HG03469 (cell line): ENCODE measurements around the gene CCDC68.
"Not testable (repeated sequence)": the region's sequence is repeated elsewhere in the genome, so short reads cannot be mapped to it uniquely, and the experiment has no call there.

Source experiments
- ATAC-seq: cut with Tn5 transposase; IDR thresholded peaks from one replicate; pipeline ENCODE4 v1.9.1; 2021; ENCODE audit warnings: mild to moderate bottlenecking, moderate library complexity, moderate number of reproducible peaks; ENCODE audit not compliant: unreplicated experiment

CCDC68 gene

GRCh38 chr18:54878659-54879358, 80.5 kb downstream of the CCDC68 start:
- ATAC-seq: no peak

DNA sequence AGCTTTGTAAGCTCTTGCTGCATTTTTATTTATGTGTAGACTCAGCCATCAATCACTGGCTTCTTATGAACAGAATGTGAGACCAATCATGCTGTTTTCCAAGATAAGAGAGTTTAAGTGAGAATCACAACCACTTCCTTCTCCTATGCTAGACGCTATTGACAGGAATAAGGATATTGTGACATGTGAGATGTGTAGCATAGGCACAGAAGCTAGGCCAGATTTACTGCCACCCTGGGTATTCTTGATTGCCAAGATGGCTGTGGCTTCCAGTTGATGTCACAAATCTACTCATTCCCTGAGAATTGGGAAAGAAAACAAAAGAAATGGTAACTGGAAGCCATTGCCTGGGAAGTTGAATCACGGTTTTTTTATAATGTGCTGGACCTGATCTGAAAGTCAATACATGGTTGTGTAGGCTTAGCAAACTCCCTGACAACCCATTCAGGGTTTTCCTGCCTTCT, 81.1 kb downstream of the CCDC68 start:
- no peak for ATAC-seq

- no peak for ATAC-seq
These were observed 82.2 kb downstream of the CCDC68 start for GRCh38 chr18:54877076-54877475.

GRCh38 chr18:54875063-54875462, 84.2 kb downstream of the CCDC68 start:
- no peak for ATAC-seq

GRCh38 chr18:54873884-54874255, 85.4 kb downstream of the CCDC68 start:
- ATAC-seq: no peak

GRCh38 chr18:54872681-54873080, 86.6 kb downstream of the CCDC68 start:
- ATAC-seq: no peak

DNA sequence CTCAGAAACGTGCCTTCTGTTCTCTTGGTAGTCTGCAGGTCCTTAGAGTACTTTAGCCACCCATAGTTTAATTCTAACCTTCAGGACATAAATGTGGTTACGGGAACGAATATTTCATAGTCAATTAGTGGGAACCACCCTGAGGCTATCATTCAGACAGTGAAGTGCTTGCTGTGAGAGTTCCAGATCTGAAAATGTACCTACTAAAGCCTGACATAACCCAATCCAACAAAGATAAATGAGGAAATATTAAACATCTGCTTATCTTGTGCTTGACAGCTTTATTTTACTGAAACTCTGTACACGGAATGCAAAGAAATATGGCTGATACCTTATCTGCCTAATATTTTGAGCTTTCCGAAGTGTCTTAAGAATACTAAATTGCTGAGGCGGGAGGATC, 88.0 kb downstream of the CCDC68 start:
- no peak for ATAC-seq

GRCh38 chr18:54867131-54867530, 92.1 kb downstream of the CCDC68 start:
- ATAC-seq: no peak

- ATAC-seq: no peak
These were observed 98.3 kb downstream of the CCDC68 start for GRCh38 chr18:54860941-54861340.

GRCh38 chr18:54859667-54860421, 99.4 kb downstream of the CCDC68 start:
- no peak for ATAC-seq

DNA sequence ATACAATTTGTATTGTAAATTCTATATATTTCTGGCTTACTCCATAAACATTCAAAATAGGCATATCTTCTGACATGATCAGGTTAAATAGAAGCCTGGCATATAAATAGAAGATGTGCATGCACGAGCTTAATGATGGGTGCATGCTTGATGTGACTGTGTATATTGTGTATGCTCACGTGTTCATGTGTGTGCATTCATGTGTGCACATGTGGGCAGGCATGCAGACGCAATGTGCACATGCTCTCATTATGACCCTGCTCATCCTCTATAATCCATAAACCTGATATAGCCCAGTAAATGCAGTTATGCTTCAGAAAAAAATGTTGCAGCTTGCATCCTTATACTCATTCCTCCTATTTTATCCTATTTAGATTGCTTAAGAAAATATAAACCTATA, 101.8 kb downstream of the CCDC68 start:
- no peak for ATAC-seq

DNA sequence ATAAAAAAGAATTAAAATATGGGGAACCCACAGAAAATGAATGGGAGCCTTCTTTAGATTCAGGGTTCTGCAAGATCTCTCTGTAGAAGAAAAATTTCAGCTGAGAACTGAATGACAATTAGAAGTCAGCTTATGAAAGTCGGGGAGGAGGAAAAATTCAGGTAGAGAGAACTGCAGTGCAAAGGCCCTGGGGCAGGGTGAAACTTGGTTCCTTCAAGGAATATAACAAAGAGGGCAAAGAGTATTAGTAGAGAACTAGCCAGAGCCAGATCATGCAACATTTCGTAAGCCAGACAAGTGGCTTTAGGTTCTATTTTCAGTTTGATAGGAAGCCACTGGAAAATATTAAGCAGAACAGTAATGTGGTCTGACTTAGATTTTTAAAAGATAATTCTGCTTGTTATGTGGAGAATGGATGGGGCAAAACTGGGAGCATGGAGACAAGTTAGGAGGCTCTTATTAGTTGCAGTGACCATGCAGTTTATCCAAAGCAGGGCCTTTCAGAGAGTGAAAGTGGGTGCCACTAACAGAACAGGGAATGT, 103.1 kb downstream of the CCDC68 start:
- ATAC-seq: no peak

DNA sequence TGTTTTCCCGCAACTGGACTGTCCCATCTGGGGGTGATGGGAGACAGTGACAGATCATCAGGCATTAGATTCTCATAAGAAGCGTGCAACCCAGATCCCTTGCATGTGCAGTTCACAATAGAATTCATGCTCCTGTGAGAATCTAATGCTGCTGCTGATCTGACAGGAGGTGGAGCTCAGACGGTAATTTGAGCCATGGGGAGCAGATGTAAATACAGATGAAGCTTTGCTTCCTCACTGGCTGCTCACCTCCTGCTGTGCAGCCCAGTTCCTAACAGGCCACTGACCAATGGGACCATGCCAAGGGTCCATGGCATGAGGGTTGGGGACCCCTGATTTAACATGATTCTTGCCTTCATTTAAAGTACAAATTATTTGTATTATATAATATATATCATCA, 104.2 kb downstream of the CCDC68 start:
- ATAC-seq: not testable (repeated sequence)

DNA sequence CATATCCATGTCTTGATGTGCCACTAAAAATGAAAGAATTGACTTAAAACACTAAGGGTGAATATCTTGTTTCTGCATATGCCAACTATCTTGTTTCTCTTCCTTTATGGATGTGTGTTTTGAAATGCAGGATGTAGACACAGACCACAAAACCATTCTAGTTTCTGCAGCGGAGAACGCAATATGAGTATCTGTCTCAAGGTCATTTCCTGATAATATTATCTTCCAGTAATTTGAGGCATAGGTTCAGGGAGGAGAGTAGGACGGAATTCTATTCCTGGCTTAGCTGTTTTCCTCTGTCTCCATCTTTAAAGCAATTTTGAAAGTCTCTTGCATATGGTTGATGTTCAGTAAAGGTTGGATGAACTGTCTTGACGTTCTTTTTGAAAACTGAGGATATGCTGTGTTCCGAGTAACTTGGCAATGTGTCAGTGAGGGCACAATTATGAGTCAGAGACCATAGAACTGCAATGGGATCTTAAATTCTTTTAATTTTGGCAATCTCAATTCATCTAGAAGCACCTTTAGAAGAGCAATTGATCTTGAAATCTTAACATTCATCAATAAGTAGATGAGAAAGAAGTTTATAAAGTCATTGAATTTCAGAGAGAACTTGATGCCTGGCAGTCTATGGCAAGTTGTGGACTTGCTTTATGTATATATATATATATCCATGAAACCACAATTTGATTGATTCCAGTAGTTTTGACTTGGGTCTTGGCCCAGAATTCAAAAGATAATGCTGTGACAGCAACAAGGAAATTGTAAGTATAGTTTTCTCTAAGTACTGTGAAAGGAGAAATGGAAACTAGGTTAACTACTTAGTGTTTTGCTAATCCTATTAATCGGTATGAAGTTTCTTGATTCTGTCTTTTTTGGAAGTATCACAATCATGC, 106.2 kb downstream of the CCDC68 start:
- ATAC-seq: no peak
